Measurements from ENCODE around the gene PANX1.
"Not testable (repeated sequence)": the region's sequence is repeated elsewhere in the genome, so short reads cannot be mapped to it uniquely, and the experiment has no call there.

PANX1 gene

DNA sequence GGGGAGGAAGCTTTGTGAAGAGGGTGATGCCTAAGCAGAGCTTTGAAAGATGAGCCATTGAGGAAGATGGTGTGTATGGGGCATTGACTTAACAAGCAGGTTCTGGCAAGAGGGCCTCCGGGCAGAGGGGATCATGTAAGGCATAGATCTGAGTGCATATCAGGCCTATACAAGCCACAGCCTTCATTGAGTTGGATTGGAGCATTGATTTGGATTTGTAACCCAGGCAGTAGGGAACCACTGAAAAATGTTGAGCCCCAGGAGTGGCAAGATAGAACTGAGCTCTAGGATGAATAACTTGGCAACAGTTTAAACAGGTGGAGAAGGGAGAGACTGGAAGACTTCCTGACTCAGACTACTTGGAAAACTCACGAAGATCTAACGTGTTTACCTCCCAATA is 21.4 kb downstream of the PANX1 start:
- DNase-seq (ENCODE audit: low read depth): no peak

DNA sequence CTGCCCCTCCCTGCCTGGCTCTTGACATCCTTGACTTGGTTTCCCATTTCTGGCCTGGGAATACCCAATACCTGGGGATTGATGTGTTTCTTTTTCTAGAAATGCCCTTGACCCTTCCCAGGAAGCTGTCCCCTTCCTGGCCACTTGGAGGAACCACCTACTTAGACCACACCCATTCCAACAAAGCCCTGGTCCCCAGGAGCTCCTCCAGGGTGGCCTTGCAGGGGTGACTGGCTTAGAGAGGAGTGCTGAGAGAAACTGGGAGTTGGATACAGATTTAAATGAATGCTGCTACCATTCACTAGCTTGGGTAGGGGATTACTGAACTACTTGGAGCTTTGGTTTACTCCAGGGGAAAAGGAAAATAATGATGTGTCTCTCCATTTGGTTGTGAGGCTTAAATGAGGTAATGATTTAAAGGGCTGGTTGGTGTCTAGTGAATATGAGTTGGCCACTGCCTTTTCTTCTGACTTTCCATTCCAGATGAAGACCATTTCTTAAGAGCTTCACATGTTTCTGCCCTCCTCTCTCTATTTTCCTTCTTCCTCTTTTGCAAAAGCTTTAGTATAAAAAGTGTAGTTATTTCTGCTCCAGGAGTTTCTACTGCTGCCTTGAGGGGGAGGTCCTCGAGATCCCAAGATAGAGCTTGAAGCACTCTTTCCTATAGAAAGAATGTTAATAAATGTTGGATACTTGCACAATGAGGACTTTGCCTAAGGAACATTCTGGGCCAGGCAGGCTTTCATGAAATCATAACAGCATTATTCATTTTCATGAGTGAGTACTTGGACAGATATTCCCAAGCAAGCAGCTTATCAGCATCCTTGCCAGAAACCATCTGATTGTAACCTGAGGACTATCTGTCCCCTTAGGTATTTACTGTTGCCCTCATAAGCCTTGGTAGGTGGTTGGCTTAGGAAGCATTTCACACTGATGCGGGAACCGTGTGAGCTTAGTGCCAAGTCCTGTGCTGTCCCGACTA is 22.4 kb downstream of the PANX1 start:
- DNase-seq (ENCODE audit: low read depth): no peak

DNA sequence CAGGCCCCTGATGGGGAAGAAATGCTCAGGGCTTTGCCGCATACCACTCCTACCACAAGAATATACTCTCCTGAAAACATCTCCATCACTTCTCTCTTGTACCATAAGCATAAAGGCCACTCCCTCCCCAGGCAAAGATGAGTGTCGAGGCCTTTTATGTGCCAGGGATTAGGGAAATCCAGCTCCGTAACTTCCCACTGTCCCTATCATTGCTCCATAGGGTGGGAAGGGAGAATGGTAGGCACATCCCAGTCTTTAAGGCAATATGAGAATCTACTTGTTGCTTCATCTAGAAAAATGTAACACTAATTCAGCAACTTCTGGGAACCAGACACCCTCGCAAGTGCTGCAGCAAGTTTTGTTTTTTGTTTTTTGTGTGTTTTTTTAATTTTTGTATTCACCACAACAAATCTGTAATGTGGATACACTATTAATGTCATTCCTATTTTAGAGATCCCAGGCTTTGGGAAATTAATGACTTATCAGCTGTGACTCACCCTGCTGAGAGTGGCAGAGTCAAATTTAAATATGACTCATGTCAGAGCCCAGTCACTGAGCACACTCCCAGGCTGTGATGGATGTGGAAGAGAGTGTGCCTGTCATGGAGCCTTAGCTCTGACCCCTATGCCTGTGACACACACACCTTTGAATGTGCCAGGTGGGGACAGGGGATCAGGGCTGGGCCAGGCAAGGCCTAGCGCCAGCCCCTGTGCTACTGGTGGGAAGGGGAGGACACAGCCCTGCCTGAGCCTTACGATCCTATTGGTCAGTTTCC is 23.4 kb downstream of the PANX1 start:
- peak; percentile 74 for DNase-seq (ENCODE audit: low read depth)

DNA sequence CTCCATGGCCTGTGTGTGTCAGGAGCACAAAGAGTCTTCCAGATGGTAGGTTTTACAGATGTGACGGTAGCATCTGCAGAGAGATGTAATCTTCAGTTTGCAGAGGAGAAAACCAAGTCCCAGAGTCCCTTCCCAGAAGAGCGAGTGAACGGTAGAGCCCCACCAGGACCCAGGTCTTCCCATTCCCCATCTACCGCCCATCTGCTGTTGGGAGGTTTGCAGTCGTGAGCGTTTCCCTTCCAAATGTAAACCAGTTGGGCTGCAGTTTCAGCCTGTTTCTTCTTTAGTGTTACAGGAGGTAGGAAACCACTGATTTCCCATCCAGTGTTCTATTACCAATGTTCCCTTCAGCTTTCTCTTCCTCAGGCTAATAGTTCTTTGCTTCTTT is 24.0 kb downstream of the PANX1 start:
- no peak for DNase-seq (ENCODE audit: low read depth)

DNA sequence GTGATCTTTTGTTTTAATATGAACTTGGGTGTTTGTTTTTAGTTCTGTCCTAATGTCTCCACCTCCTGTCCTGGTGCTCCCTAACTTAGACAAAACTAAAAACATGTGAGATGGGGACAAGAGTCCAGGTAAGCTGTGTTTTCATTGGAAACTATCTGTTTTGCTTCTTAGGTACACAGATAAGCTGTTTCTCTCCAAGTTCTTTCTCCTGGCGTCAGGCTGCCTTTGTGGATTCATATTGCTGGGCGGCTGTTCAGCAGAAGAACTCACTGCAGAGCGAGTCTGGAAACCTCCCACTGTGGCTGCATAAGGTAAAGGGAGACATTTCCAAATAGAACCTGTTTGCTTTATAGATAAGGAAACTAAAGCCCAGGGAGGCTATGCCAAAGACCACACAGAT is 24.7 kb downstream of the PANX1 start:
- DNase-seq (ENCODE audit: low read depth): no peak

DNA sequence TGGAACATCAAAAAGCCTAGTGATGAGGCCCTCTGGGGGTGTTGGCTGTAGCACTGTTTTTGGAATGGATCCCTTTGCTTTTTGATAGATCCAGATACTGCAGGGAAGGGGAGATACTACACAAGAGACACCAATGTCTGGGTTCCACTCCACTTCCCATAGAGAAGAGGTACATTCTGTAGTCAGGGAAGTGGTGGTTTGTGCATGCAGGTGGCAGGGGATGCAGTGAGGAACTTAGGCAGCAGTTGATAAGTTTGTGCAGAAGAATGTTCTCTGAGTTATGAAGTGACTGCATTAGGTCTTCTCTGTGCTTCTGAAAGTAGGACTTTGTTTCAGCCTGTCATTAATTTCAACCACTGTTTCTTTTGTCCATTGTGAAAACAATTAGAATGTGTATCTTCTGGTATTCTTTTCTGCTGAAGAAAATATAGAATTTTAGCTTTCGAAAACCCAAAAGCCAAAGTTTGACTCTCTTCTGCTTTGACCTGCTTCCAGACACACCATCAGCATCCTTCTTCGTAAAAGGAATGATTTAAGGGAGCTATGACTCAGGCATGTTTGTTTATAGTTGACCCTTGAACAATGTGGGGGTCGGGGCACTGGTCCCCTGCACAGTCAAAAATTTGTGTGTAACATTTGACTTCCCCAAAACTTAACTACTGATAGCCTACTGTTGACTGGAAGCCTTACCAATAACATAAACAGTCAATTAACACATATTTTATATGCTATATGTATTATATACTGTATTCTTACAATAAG is 25.6 kb downstream of the PANX1 start:
- DNase-seq (ENCODE audit: low read depth): no peak

DNA sequence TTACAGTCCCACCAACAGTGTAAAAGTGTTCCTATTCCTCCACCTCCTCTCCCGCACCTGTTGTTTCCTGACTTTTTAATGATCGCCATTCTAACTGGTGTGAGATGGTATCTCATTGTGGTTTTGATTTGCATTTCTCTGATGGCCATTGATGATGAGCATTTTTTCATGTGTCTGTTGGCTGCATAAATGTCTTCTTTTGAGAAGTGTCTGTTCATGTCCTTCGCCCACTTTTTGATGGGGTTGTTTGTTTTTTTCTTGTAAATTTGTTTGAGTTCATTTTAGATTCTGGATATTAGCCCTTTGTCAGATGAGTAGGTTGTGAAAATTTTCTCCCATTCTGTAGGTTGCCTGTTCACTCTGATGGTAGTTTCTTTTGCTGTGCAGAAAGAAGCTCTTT is 28.7 kb downstream of the PANX1 start:
- DNase-seq (ENCODE audit: low read depth): not testable (repeated sequence)

DNA sequence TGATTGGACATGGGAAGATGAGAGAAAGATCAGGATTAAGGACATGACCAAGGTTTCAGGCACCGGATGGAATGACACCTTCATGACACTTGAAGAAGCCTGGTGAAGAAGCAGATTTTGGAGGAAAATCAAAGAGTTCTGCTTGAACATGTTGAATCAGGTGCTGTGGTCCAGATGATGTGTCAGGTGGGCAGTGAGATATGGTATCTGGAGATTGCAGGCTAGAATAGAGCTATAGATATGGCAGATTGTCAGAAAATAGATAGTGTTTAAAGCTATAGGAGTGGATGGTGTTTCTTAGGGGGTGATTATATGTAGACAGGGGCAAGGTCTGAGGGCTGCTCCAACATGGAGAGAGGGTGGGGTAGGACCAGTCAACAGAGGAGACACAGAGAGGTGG is 40.2 kb downstream of the PANX1 start:
- no peak for DNase-seq (ENCODE audit: low read depth)

DNA sequence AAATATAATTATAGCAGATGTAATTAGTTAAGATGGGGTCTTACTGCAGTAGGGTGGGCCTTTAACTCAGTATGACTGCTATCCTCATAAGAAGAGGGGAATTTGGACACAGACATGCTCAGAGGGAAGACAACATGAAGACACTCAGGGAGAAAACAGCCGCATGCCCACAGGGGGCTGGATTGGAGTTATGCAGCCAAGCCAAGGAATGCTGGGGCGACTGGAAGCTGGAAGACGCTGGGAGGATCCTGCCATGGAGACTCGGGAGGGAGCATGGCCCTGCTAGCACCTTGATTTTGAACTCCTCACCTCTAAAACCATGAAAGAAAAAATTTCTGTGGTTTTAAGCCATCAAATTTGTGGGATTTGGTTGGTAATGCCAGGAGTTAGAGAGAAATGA is 40.9 kb downstream of the PANX1 start:
- DNase-seq (ENCODE audit: low read depth): no peak

DNA sequence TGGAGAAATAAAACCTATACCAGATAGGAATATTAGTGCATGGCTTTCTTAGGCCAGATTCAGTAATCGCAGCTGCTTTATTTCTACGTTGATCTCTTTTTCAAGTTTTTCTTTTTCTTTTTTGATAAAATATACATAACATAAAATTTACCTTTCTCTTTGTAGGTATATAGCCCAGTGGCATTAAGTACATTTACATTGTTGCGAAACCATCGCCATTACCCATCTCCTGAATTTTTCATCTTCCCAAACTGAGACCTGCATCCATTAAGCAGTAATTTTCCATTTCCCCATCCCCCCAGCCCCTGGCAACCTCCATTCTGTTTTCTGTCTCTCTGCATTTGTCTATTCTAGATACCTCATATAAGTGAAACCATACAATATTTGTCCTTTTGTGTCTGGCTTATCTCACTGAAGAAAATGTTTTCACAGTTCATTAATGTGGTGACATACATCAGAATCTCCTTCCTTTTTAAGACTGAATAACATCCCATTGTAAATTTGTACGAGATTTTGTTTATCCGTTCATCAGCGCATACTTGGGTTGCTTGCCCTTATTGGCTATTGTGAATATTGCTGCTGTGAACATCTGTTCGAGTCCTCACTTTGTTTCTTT is 41.4 kb downstream of the PANX1 start:
- no peak for DNase-seq (ENCODE audit: low read depth)

DNA sequence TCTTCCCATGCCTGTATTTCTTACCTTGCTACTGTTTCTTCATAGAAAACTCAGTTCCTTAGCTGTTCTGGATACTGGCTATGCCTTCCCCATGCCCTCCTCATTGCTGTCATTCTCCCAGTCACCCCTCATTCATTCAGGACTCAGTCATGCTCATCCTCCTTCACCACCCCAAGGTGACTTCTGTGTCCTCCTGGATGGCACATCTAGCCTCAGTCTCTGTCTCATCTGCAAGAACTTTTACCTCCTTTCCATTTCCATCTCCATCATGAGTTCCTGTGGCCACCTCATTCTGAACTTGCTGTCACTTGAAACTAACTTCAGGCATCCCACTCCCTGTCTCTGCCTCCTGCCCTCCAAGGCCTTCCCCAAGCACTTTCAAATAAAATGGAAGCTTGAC is 42.3 kb downstream of the PANX1 start:
- DNase-seq (ENCODE audit: low read depth): no peak

DNA sequence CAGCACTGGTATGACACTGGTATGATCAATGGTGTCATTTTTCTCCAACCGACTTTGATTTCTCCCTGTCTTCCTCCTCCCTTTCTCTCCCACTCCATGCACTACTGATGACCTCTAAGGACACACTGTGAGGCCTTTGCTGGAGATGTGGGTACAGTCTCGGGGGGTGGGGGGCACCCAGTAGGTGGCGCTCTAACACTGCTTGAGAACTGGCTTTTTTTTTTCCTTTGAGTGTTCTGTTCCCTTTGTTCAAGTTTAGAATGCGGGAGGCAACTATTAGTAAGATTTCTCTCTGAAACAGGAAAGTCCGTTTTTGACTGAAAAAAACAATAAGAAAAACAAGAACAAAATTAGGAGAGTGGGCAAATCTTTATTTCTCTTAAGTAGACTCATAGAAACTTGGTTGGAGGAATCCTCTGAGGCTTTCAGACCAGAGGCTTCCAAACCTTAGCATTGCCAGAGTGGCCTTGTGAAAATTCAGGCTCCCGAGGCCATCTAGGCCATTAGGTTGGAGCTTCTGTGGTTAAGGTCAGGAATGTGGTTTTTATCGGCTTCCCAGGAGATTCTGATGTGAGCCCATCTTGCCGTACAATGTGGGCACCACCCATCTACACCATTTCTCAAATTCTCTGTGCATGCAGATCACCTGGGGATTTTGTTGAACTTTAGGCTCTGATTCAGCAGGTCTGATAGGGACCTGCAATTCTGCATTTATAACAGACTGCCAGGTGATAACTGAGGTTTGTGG is 43.2 kb downstream of the PANX1 start:
- peak; percentile 24 for DNase-seq (ENCODE audit: low read depth)

DNA sequence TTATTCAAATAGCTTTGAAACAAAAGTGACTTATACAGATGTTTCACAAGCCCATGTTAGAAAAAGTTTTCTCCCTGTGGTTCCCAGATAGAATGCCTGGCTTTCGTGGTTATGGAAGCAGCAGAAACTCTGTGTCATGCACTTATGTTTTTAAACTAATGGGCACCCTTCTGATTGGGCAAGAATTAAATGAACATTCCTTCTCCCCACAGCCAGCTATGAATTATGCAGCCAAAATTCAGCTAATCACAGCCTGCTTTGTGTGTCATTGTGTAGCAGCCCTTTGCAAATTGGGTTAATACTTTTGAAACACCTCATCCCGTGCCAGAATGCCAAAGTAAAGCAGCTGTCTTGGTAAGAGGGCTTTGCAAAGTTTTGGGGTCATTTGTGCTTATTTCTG is 46.9 kb downstream of the PANX1 start:
- peak; percentile 87 for DNase-seq (ENCODE audit: low read depth)

DNA sequence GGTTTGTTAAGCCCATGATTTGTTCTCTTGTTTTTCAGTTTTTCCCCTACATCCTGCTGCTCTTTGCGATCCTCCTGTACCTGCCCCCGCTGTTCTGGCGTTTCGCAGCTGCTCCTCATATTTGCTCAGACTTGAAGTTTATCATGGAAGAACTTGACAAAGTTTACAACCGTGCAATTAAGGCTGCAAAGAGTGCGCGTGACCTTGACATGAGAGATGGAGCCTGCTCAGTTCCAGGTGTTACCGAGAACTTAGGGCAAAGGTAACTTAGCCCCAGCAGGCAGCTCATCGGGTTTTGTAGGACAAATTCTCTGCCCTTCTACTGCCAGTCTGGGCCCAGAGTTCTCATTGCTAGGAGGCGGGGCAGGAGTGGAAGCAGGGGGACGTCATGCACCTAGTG is 49.7 kb downstream of the PANX1 start:
- no peak for DNase-seq (ENCODE audit: low read depth)

DNA sequence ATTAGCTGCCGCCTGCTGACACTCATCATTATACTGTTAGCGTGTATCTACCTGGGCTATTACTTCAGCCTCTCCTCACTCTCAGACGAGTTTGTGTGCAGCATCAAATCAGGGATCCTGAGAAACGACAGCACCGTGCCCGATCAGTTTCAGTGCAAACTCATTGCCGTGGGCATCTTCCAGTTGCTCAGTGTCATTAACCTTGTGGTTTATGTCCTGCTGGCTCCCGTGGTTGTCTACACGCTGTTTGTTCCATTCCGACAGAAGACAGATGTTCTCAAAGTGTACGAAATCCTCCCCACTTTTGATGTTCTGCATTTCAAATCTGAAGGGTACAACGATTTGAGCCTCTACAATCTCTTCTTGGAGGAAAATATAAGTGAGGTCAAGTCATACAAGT is 51.1 kb downstream of the PANX1 start:
- DNase-seq (ENCODE audit: low read depth): no peak

DNA sequence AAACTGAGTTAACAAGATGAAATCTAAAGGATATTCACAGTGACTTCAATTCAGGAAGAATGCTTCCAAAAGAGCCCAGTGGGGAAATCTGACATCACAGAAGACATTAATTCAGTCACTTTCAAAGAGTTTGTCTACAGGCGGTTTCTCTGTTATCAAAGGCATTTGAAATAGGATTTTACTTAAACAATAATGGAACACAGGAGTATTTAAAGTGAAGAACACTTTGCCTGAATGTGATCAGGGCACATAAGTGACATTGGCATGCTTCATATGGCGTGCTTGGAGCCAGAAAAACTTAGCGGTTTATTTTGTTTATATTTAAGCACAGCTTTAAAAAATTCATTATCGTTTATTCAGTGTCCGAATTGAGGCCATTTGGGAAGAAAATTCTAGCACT is 52.9 kb downstream of the PANX1 start:
- no peak for DNase-seq (ENCODE audit: low read depth)

DNA sequence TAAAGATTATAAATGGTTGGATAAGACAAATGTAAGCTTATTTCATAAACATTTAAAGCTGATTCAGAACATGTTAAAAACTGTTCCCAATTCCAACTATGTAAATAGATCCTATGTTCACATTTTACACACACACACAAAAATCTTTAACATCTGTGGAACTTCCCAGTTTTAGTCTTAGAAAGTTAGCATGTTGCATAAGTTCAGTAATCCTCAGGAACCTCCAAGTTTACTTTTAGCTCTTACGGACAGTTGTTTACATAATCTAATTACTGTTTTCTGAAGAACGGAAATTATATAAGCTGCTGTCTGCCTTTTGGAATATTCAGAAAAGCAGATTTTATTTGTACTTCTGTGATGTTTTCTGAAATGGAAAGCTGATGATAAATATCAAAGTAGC is 53.3 kb downstream of the PANX1 start:
- no peak for DNase-seq (ENCODE audit: low read depth)

DNA sequence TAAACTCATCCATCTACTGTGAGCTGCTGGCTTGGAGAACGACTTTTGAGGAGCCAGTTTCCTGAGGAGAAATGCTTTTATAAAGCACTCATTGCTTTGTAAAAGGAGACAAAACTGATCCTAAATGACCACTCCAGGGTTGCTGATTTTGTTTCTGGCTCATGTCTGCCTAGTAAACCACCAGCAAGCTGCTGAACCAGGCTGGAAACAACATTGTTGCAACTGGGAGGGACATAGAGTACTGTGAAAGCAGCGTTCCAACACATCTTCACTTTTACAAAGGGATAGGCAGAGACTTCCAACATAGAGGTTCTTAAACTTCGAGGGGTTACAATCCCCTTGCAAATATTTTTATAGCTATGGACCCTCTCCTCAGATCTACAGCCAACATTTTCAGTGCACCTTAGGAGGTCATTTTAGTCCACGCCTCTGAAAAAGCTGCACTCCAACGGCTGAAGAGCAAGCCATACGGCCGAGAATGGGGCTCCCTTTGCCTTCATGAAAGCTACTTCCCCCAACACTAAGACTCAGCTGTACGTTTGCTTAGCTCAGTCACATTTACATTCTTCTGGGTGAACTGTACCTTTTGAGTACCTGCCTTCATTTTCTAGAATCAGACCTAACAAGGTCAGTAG is 54.7 kb downstream of the PANX1 start:
- DNase-seq (ENCODE audit: low read depth): no peak

DNA sequence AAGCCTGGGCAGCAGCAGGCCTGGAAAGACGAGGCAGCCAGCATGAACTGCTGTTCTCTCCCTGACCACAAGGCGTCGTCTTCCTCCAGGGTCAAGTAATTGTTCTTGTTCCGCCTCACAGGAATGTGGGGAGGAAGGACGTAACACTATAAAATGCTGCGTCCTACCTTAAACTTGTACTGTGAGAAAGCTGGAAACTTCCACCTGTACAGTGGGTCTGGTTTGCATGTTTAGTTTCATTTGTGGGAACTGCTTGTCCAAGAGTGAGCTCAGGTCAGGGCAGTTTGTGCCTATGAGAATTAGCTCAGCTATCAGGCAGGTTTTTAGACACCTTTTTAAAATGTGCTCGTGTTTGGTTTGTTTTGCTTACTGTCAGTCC is 55.2 kb downstream of the PANX1 start:
- DNase-seq (ENCODE audit: low read depth): no peak

DNA sequence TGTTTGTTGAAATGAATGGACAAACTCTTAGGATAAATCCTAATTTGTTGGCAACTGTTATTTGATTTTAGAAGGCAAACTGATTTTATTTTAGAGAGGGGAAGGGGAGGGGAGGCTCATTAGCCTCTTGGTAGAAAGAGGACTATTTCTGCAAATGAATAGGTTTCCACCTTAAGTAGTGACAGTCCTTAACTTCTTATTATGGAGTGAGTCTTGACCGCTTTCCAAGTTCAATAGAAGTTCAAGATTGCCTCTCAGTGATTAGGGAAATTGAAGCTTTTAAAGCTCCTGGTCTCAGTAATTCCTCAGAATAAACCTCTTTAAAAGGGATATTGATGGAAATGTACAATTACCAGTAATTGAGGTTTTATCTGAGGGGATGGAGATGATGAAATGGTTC is 55.7 kb downstream of the PANX1 start:
- no peak for DNase-seq (ENCODE audit: low read depth)

DNA sequence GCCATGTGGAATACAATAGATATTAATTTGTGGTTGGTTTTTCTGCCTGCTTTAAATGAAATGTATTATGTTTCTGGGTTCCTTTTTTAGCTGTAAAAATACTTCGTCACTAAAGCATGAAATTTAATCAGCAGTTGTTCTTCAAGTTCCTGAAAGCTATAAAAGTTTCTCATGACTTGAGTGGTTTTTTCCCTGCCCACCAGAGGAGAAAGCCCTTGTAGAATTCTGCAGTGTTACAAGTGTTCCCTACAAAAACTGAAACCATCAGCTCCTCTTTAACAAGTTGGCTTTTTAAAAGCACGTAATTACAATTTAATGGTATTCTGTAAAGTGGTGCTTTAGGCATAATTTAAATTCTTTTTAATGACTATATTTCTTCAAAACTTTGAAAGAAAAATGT is 56.2 kb downstream of the PANX1 start:
- peak; percentile 12 for DNase-seq (ENCODE audit: low read depth)
